ENCODE results near the gene APOL3.
"Not testable (repeated sequence)": the region's sequence is repeated elsewhere in the genome, so short reads cannot be mapped to it uniquely, and the experiment has no call there.

Gene APOL3

GRCh38 chr22:36143066-36143815 lies 17.3 kb downstream of the APOL3 start:
- no peak for DNase-seq (ENCODE audit: low read depth)
- TF ChIP-seq CTCF (conservative IDR thresholded peaks at IDR 0.05; ENCODE audit: low read depth, low read length): no peak
- no peak overlapping the region for H3K4me3 ChIP-seq (ENCODE audit: low read length)

- DNase-seq (ENCODE audit: low read depth): no peak
- no peak overlapping the region for H3K4me3 ChIP-seq (ENCODE audit: low read length)
- TF ChIP-seq CTCF (conservative IDR thresholded peaks at IDR 0.05; ENCODE audit: low read depth, low read length): no peak
Measured at GRCh38 chr22:36141481-36141880, 19.1 kb downstream of the APOL3 start.

GRCh38 chr22:36138709-36139108 lies 21.8 kb downstream of the APOL3 start:
- not testable (repeated sequence) for H3K4me3 ChIP-seq (ENCODE audit: low read length); DNase-seq (ENCODE audit: low read depth)

GRCh38 chr22:36136988-36137387 lies 23.6 kb downstream of the APOL3 start:
- TF ChIP-seq CTCF (conservative IDR thresholded peaks at IDR 0.05; ENCODE audit: low read depth, low read length): no peak
- no peak overlapping the region for H3K4me3 ChIP-seq (ENCODE audit: low read length)
- no peak for DNase-seq (ENCODE audit: low read depth)

GRCh38 chr22:36136475-36136874 lies 24.1 kb downstream of the APOL3 start:
- TF ChIP-seq CTCF (conservative IDR thresholded peaks at IDR 0.05; ENCODE audit: low read depth, low read length): no peak
- no peak for DNase-seq (ENCODE audit: low read depth)
- H3K4me3 ChIP-seq (ENCODE audit: low read length): no peak overlapping the region

GRCh38 chr22:36135306-36135980 lies 25.1 kb downstream of the APOL3 start:
- no peak for DNase-seq (ENCODE audit: low read depth)
- TF ChIP-seq CTCF (conservative IDR thresholded peaks at IDR 0.05; ENCODE audit: low read depth, low read length): no peak
- H3K4me3 ChIP-seq (ENCODE audit: low read length): no peak overlapping the region

GRCh38 chr22:36134182-36134581 lies 26.4 kb downstream of the APOL3 start:
- DNase-seq (ENCODE audit: low read depth): no peak
- TF ChIP-seq CTCF (conservative IDR thresholded peaks at IDR 0.05; ENCODE audit: low read depth, low read length): no peak
- H3K4me3 ChIP-seq (ENCODE audit: low read length): no peak overlapping the region

Data from retinal pigment epithelial cell (primary cell).